Midbrain (tissue), 1 donor: Measurements from ENCODE around the gene RACK1.

Experiments
- DNase-seq: peaks from one replicate; lab custom pipeline; 2025; lab: John Stamatoyannopoulos, UW

Gene RACK1

GRCh38 chr5:181195249-181195761 is 48.4 kb downstream of the RACK1 start:
- no peak for DNase-seq

DNA sequence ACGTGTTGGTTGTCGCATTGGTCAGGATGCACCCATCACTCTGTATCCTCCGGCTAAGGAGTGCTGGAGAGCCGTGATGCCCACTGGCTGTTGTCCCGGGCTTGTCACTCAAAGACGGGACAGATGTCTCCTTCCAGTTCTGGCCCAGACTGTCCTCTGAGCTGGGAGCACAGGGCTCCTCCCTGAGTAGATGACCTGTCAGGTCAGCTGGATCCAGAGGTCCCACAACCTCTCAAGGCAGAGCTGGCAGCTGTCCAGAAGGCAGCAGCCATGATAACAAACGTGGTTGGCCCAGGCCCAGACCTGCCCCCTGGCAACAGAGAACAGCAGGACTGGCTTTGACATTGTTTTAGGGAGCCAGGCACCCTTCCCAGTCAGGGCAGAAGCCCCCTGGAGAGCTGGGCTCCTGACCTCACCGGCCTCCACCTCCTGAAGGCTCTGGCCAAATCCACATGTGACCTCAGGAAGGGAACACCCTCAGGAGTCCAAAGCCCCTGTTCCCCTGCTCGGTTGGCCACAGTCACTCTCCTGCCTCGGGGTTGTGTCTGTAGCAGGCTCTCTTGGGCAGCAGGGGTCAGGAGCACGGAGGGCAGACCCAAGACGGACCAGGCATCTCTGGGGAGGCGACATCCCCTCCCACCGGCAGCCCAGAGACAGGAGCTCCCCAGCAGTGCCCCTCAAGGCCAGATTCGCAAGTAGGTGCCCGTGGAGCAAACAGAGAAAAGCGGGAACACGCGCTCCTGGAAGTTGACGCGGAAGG is 49.0 kb downstream of the RACK1 start:
- DNase-seq: no peak

DNA sequence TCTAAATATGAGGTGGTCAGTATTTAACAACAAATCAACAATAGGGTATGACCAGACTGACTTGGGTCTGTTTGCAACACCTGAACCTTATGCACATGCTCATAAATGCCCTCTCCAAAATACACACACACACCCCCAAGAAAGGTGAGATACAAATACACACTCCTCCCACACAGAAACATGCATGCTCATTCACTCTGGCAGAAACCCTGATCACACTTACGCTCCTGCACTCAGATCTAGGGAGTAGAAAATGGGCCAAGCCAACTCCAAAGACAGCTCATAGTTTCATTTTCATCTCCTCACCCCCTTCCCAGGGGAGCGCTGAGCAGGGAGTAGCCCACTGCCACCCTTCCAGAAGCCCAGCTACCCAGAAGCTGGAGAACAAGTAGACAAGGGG is 50.0 kb downstream of the RACK1 start:
- no peak for DNase-seq

DNA sequence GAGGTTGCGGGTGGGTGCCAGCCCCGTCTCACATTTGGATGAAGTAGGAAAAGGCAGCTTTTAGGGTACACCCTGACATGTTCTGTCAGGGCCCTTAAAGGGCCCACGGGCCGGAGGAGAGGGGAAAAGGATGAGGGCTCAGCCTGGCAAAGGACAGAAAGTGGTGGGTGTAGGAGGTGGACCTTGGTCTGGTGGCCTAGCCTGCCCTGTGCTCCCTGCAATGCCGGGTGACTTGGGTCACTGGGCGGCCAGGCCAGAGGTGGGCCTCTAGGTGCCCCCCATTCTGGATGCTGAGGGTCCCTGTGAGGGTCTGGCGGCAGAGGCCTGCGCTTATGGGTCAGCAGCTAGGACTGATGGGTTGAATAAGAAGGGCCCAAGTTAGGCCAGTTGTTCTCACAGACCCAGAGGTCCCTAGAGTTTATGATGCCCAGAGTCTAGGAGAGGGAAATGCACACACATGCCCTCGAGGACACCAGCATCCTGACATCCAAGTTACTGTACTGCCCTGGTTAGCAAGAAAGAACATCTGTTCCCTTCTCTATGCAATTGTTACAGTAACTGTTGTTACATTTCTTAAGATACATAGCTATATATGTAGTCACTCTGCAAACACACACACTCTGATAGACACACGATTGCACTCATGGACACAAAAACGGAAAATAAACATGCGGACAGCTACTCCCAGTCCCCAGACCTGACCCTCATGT is 51.2 kb downstream of the RACK1 start:
- no peak for DNase-seq

DNA sequence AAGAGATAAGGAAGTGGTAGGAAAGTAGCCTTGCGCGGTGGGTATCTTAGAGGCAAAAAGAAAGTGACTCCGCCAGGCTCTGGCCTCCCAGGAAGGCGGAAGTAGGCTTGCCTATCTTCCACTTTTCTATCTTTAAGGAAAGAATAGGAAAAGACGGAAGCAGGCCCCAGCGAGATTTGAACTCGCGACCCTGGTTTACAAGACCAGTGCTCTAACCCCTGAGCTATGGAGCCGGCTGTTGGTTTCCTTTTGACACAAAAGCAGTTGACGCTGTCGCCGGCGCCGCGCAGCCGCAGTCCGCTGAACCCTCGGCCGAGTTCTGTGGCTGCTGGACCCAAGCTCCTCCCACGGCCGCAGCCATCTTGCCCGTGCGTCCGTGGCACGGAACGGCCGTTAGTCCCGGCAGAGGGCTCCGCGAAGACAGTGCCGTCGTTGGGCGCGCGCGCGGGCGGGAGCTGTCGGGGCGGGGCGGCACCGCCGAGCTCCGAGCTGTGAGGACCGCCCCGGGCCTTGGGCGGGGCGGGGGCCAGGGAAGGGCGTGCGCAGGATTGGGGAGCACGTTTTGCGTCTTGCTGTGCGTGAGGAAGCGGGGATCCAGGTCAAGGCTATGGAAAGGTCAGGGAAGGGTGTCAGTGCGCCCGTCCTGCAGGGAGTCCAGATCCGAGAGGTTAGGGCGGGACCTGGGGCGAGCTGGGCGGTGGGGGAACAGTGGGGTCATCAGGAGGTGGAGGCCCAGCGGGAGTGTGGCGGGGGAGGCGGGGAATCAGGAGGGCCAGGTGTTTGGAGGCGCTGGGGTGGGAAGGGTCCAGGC is 52.0 kb downstream of the RACK1 start:
- no peak for DNase-seq

GRCh38 chr5:181190711-181191525 is 52.8 kb downstream of the RACK1 start:
- DNase-seq: no peak

- no peak for DNase-seq
These were observed 53.6 kb downstream of the RACK1 start for GRCh38 chr5:181189962-181190710.

GRCh38 chr5:181189363-181189961 is 54.2 kb downstream of the RACK1 start:
- DNase-seq: no peak

DNA sequence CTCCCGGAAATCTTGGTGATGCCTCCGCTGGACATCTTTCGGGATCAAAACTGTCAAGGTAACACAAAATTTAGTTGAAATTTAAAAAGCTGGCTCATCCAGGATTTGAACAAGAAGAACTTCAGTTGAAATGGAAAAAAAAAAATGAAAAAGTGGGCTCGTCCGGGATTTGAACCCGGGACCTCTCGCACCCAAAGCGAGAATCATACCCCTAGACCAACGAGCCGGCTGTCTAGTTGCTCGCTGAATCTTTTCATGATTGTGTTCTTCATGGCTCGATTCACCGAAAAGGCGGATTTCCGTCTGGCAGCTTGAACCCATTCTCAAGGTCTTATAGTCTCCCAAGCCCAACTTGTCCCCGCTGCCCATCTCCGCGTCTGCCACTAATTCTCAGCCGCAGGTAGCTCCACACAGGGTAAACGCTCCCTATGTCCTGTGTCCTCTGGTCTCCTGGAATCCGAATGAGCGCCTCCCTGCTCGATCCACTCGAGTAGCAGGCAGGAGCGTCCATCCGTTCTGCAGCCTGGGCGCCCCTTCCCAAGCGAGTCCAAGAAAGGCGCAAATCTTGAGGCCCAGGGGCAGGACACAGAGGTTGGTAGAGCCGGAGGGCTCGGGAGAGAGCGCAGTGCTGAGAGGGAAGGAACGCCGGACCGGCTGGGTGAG is 54.9 kb downstream of the RACK1 start:
- no peak for DNase-seq

- no peak for DNase-seq
These were observed 56.0 kb downstream of the RACK1 start for GRCh38 chr5:181187500-181188213.

DNA sequence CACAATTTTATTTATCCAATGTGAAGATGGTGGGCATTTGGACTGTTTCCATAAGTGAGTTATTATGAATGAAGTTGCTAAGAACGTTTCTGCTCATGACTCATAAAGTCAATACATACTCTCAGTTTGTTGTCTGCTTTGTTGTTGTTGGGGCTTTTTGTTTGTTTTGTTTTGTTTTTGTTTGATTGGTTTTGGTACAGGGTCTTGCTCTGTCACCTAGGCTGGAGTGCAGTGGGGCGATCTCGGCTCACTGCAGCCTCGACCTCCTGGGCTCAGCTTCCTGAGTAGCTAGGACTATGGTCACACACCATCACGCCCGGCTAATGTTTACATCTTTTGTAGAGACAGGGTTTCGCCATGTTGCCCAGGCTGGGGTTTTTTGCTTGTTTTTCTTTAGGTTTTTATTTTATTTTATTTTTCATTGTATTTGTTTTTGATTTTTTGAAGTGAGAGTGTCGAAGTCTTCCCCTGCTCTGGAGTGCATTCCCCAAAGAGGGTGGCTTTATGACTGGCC is 56.7 kb downstream of the RACK1 start:
- DNase-seq: no peak
